AG04450 (cell line): Measurements from ENCODE around the gene AKIRIN1. TPM values are rescaled to one million over a fixed set of nuclear protein-coding genes. Genes with fewer than 3 reads are reported as not detected.

Experiments
- CTCF ChIA-PET: fragments of 300-600, 350-600 bp; formaldehyde crosslinking; extraction: SDS; loops from one replicate; lab custom pipeline; 2022; ENCODE audit warnings: antibody characterized with exemption, inconsistent platforms; lab: Charles Lee
- POLR2A ChIA-PET: fragments of 350-600 bp; formaldehyde crosslinking; extraction: SDS; loops from one replicate; lab custom pipeline; 2021; ENCODE audit warnings: antibody characterized with exemption, inconsistent platforms; lab: Yijun Ruan, JAX
- DNase-seq: peaks from one replicate; pipeline ENCODE4 v3.0.0-alpha.2; 2011; ENCODE audit warnings: low read depth, low spot score
- H3K27ac ChIP-seq: one replicate; pipeline ENCODE4 v1.5.1; 2012; ENCODE audit warnings: low read depth, low read length, control low read depth
- H3K27me3 ChIP-seq: one replicate; pipeline ENCODE4 v1.6.0; 2012; ENCODE audit warnings: low read length; ENCODE audit not compliant: control insufficient read depth, insufficient read depth
- H3K4me3 ChIP-seq: 2 replicates; pipeline ENCODE4 v1.5.1; 2011; ENCODE audit warnings: mild to moderate bottlenecking, low read depth, low read length, control low read depth
- H3K9me3 ChIP-seq: 2 replicates; pipeline ENCODE4 v1.5.1; 2012; ENCODE audit warnings: low read length; ENCODE audit not compliant: control insufficient read depth, insufficient read depth
- CTCF ChIP-seq: IDR thresholded peaks from 2 replicates; pipeline ENCODE4 v1.5.1; 2011; ENCODE audit warnings: low read depth, low read length, control low read depth, inconsistent platforms
- polyA plus RNA-seq: library from polyadenylated mRNA; depleted of rRNA; stranded (reverse); fragments of >200 nt; gene quantifications from 2 replicates; pipeline ENCODE4 v1.2.3, GENCODE V29; 2011

AKIRIN1 gene
- polyA plus RNA-seq, 1 experiment = 74.3 TPM

GRCh38 chr1:39045231-39045630, 54.2 kb downstream of the AKIRIN1 start:
- no peak for DNase-seq
- Histone ChIP-seq H3K27me3 (no peaks in the 10 kb centered on the region), H3K9me3 (no peaks in the 10 kb centered on the region), H3K27ac (no peak overlapping the region), H3K4me3 (no peak overlapping the region)
- ChIA-PET CTCF (no interaction called here), POLR2A (no interaction called here)
- no peak for TF ChIP-seq CTCF

- Histone ChIP-seq H3K4me3 (no peak overlapping the region), H3K27me3 (no peaks in the 10 kb centered on the region), H3K27ac (peak overlapping the region; percentile 52), H3K9me3 (no peaks in the 10 kb centered on the region)
- ChIA-PET CTCF (no interaction called here), POLR2A (no interaction called here)
- no peak for DNase-seq
- TF ChIP-seq CTCF = no peak
These were observed 55.6 kb downstream of the AKIRIN1 start for GRCh38 chr1:39046613-39047210.

- Histone ChIP-seq H3K4me3 (no peak overlapping the region), H3K27ac (peak overlapping the region; percentile 52), H3K9me3 (no peaks in the 10 kb centered on the region), H3K27me3 (no peaks in the 10 kb centered on the region)
- TF ChIP-seq CTCF = no peak
- ChIA-PET POLR2A (no interaction called here), CTCF (interaction anchor here (1.2 kb wide), 1 partner anchor 45 kb away, joined by 3 read pairs; no protein-coding TSS in a partner anchor)
- peak; percentile 34 for DNase-seq
These were observed 56.5 kb downstream of the AKIRIN1 start for GRCh38 chr1:39047374-39048229.

- H3K27ac ChIP-seq = no peak overlapping the region
- H3K27me3 ChIP-seq = no peaks in the 10 kb centered on the region
- no peak for DNase-seq
- ChIA-PET CTCF (interaction anchor here (1.1 to 1.2 kb wide), 2 partner anchors 42 to 44 kb away, joined by 3 read pairs; no protein-coding TSS in a partner anchor), POLR2A (interaction anchor here (0.7 kb wide), 1 partner anchor 193 kb away, joined by 9 read pairs; no protein-coding TSS in a partner anchor)
- TF ChIP-seq CTCF = no peak
- H3K9me3 ChIP-seq = no peaks in the 10 kb centered on the region
- no peak overlapping the region for H3K4me3 ChIP-seq
These were observed 57.8 kb downstream of the AKIRIN1 start for GRCh38 chr1:39048745-39049370.
